Activated CD8-positive, alpha-beta T cell treated with anti-CD3 and anti-CD28 coated beads, Interleukin-2, amount 10 ng/mL, durations not matched to agents 7 days and 5 days (primary cell): ENCODE measurements around the gene DHRS3. TPM values are rescaled to one million over a fixed set of nuclear protein-coding genes. Genes with fewer than 3 reads are reported as not detected.
A peak's percentile ranks its signal among the peaks of the same experiment; 100 is the strongest.

ENCODE experiments used
- ATAC-seq: fragments of 150-1000 bp; cut with Tn5 transposase; one replicate; pipeline ENCODE4 v1.10.0; 2021; ENCODE audit warnings: moderate library complexity
- CTCF ChIA-PET: fragments of 350-600 bp; sonication (Branson Sonifier 250); formaldehyde crosslinking; loops from one replicate; lab custom pipeline; 2021; ENCODE audit warnings: antibody characterized with exemption; lab: Charles Lee
- POLR2A ChIA-PET: fragments of 350-600 bp; sonication (Branson Sonifier 250); formaldehyde crosslinking; loops from one replicate; lab custom pipeline; 2021; ENCODE audit warnings: antibody characterized with exemption; lab: Charles Lee
- DNase-seq: peaks from one replicate; pipeline ENCODE4 v3.0.0-alpha.2; 2020
- H3K27ac Mint-ChIP-seq: one replicate; pipeline ENCODE4 v1.8.0; 2021; ENCODE audit warnings: mild to moderate bottlenecking, mixed read lengths
- H3K27me3 Mint-ChIP-seq: one replicate; pipeline ENCODE4 v1.8.0; 2021; ENCODE audit warnings: low read depth, mixed read lengths
- H3K36me3 Mint-ChIP-seq: one replicate; pipeline ENCODE4 v1.8.0; 2021; ENCODE audit warnings: low read depth, mixed read lengths
- H3K4me1 Mint-ChIP-seq: one replicate; pipeline ENCODE4 v1.8.0; 2021; ENCODE audit warnings: low read depth, mixed read lengths
- H3K4me3 Mint-ChIP-seq: one replicate; pipeline ENCODE4 v1.8.0; 2021; ENCODE audit warnings: mild to moderate bottlenecking, mixed read lengths
- H3K9me3 Mint-ChIP-seq: one replicate; pipeline ENCODE4 v1.8.0; 2022; ENCODE audit warnings: mixed read lengths; ENCODE audit not compliant: insufficient read depth
- total RNA-seq, 2 experiments: library from RNA; stranded (reverse); gene quantifications; one replicate each; pipeline ENCODE4 v1.2.3, GENCODE V29; 2021

Gene DHRS3
- total RNA-seq, 2 experiments from 2014 or later = 86.8 to 89.5 TPM

DNA sequence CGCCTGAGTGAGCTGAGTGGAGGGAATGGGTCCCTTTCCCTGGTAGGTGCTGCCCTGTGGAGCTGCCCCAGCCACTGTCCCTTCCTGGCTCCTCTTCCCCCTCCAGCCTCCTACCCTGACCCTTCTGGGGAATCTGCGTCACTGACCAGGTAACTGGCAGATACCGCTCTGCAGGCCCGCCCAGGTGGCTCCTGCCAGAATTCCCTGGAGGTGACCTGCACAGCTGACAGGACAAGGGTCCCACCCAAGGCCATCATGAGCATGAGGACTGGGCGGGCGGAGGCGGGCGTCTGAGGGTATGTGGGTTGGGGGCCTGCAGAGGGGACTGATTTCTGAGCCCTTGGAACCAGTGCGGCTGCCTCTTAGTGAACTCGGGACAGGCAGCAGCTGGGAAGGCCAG is 32.5 kb downstream of the DHRS3 start:
- H3K4me3 Mint-ChIP-seq = no peak overlapping the region
- CTCF ChIA-PET = interaction anchor here (1.2 to 2.3 kb wide), 2 partner anchors 16 to 39 kb away, joined by 3 to 9 read pairs; no protein-coding TSS in a partner anchor
- H3K36me3 Mint-ChIP-seq = peaks cover 41% of the 10 kb centered on the region

DNA sequence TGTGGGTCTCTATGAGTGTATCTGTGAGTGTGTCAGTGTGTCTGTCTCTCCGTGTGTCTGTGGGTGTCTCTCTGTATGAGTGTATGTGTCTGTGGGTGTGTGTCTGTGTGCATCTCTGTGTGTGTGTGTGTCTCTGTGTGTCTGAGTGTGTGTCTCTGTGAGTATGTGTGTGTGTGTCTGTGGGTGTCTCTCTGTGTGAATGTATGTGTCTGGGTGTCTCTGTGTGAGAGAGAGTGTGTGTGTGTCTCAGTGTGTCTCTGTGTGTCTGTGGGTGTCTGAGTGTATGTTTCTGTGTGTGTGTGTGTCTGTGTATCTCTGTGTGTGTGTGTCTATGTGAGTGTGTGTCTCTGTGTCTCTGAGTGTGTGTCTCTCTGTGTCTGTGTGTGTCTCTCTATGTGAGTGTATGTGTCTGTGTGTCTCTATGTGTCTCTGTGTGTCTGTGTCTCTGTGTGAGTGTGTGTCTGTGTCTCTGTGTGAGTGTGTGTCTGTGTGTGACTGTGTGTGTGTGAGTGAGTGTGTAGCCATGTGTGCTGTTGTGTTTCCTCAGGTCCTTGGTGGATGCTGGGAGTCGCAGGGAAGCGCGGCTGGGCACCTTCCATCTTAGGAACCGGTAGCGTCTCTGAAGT is 33.0 kb downstream of the DHRS3 start:
- ChIA-PET CTCF (no interaction called here), POLR2A (no interaction called here)
- H3K4me1 Mint-ChIP-seq = peaks cover 14% of the 10 kb centered on the region
- peaks cover 42% of the 10 kb centered on the region for H3K36me3 Mint-ChIP-seq
- no peak overlapping the region for H3K4me3 Mint-ChIP-seq
- H3K27me3 Mint-ChIP-seq = no peaks in the 10 kb centered on the region
- ATAC-seq = no peak
- DNase-seq = no peak
- no peaks in the 10 kb centered on the region for H3K9me3 Mint-ChIP-seq
- H3K27ac Mint-ChIP-seq = no peak overlapping the region

More for the DNA sequence above, 32.5 kb downstream of the DHRS3 start:
- DNase-seq (no peak), ATAC-seq (no peak)
- Mint-ChIP-seq H3K4me1 (peaks cover 14% of the 10 kb centered on the region), H3K27ac (no peak overlapping the region), H3K27me3 (no peaks in the 10 kb centered on the region), H3K9me3 (no peaks in the 10 kb centered on the region)
- POLR2A ChIA-PET = no interaction called here

DNA sequence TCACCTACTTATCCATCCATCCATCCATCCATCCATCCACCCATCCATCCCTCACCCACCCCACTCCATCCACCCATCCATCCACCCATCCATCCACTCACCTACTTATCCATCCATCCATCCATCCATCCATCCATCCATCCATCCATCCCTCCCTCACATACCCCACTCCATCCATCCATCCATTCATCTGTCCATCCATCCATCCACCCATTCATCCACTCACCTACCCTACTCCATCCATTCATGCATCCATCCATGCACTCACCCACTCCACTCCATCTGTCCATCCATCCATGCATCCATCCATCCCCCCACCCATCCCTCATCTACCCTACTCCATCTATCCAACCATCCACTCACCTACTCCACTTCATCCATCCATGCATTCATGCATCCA is 34.5 kb downstream of the DHRS3 start:
- ChIA-PET CTCF (no interaction called here), POLR2A (no interaction called here)
- H3K9me3 Mint-ChIP-seq = no peaks in the 10 kb centered on the region
- no peak overlapping the region for H3K4me3 Mint-ChIP-seq
- H3K36me3 Mint-ChIP-seq = peaks cover 43% of the 10 kb centered on the region
- H3K27me3 Mint-ChIP-seq = no peaks in the 10 kb centered on the region
- H3K4me1 Mint-ChIP-seq = peaks cover 12% of the 10 kb centered on the region
- no peak for ATAC-seq
- no peak for DNase-seq
- H3K27ac Mint-ChIP-seq = no peak overlapping the region

DNA sequence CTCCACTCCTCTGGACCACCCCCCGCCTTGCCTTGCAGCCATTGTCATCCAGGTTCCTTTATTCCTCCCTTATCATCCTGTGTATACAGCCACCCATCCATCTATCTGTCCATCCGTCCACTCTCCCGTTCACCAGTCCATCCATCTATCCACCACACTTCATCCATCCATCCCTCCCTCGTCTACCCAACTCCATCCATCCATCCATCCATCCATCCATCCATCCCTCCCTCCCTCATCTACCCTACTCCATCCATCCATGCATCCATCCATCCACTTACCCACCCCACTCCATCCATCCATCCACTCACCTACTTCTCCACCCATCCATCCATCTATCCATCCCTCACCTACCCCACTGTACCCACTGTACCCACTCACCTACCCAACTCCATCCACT is 35.4 kb downstream of the DHRS3 start:
- ChIA-PET CTCF (no interaction called here), POLR2A (no interaction called here)
- no peaks in the 10 kb centered on the region for H3K27me3 Mint-ChIP-seq
- ATAC-seq = no peak
- H3K27ac Mint-ChIP-seq = no peak overlapping the region
- H3K4me3 Mint-ChIP-seq = no peak overlapping the region
- H3K36me3 Mint-ChIP-seq = peaks cover 43% of the 10 kb centered on the region
- no peak for DNase-seq
- H3K4me1 Mint-ChIP-seq = peaks cover 4% of the 10 kb centered on the region
- H3K9me3 Mint-ChIP-seq = no peaks in the 10 kb centered on the region

DNA sequence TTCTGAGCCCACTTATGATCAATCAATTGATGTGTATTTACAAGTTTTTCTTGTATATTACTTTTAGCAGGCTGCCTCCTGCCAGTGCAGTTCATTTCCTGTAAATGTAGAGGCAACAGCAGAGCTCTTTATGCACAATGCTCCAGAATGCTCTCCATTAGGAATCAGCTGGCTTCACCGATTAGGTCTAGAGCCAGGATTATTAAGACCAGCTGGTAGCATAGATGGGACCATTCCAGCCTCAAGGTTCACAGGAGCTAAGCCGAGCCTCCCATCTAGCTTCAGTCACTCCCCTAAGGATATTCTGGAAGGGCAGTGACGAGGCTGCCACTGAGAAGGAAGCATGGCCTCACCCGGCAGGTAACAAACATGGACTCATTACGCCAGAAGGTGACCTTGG is 36.8 kb downstream of the DHRS3 start:
- DNase-seq (no peak), ATAC-seq (no peak)
- Mint-ChIP-seq H3K27me3 (no peaks in the 10 kb centered on the region), H3K4me1 (no peaks in the 10 kb centered on the region), H3K27ac (no peak overlapping the region), H3K36me3 (peaks cover 51% of the 10 kb centered on the region), H3K4me3 (no peak overlapping the region), H3K9me3 (no peaks in the 10 kb centered on the region)
- ChIA-PET CTCF (no interaction called here), POLR2A (no interaction called here)

DNA sequence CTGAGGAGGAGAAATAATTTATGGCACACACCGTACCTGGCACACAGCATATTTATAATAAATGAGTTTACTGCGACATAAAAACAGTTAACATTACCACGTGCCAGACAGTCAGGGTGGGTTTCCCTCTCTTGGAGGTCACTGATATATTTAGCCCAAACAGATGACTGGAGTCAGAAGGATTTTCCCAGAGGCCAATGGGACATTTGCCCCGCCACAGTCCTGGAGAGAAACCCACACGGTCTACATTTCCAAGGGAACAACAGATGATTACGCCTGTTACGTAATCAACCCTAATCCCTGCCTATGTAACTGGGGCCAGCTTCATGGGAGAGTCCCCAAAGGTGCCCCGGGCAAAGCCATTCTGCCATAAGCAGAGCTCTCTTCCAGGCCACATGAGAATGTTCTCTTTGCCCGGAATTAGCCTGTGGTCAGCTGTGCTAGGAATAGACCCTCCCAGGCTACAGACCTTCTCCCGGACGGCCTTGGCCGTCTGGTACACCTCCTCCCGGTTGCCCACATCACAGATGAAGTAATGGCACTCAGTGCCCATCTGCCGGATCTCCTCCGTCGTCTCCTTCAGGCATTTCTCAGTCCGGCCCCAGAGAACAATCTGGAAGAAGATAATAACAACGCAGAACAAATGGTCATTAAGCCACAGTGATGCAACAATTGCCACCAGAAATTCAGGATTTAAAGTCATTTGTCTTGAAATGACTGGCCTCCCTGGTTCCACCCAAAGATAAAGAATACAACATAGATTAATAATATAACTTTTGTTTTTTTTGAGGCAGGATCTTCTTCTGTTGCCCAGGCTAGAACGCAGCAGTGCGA is 37.7 kb downstream of the DHRS3 start:
- H3K27me3 Mint-ChIP-seq = no peaks in the 10 kb centered on the region
- ChIA-PET CTCF (no interaction called here), POLR2A (no interaction called here)
- ATAC-seq (no peak), DNase-seq (no peak)
- no peak overlapping the region for H3K4me3 Mint-ChIP-seq
- peaks cover 53% of the 10 kb centered on the region for H3K36me3 Mint-ChIP-seq
- H3K4me1 Mint-ChIP-seq = no peaks in the 10 kb centered on the region
- no peak overlapping the region for H3K27ac Mint-ChIP-seq
- H3K9me3 Mint-ChIP-seq = no peaks in the 10 kb centered on the region

DNA sequence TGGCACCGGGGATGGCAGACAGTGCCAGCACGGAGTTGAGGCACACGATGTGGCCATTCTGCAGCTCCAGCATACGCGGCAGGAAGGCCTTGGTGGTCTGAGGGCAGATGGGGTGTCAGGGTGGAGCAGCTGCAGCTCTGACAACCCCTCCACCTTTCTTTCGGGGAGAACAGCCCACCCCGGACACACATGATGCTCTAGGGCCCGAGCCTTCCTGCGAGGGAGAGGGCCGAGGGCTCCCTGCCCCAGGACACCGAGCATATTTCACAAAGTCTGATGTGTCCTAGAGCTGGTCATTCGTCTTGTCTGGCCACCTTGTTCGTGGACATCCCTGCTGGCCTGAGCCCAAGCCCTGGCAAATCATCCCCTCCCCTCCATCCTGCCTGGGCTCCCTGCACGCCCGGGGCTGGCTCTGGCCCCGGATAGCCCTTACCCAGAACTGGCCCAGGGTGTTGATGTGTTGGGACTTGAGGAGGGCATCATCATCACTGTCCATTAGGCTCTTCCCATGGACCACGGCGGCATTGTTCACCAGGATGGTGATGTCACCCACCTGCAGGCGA is 39.1 kb downstream of the DHRS3 start:
- Mint-ChIP-seq H3K27ac (no peak overlapping the region), H3K4me1 (no peaks in the 10 kb centered on the region), H3K36me3 (peaks cover 63% of the 10 kb centered on the region), H3K4me3 (no peak overlapping the region), H3K27me3 (no peaks in the 10 kb centered on the region), H3K9me3 (no peaks in the 10 kb centered on the region)
- ChIA-PET POLR2A (interaction anchor here (0.8 kb wide), 1 partner anchor 266 kb away, joined by 3 read pairs; no protein-coding TSS in a partner anchor), CTCF (interaction anchor here (0.6 kb wide), 1 partner anchor 549 kb away, joined by 3 read pairs; no protein-coding TSS in a partner anchor)
- DNase-seq (no peak), ATAC-seq (no peak)

DNA sequence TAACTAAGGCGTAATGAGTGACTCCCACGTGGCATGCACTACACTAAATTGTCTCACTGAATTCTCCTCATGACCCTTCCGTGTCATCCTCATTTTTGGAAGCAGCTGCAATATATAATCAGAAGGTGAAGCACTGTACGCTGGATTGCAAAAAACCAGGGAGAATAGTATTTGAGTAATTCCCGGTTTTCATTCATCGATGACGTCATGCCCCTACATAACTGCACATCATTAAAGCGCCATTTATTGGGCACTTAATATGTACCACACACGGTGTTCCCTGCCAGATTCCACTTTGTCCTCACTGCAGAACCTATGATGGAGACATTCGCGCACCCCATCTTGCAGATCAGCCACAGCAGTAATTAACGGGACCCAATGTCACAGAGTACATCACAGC is 41.0 kb downstream of the DHRS3 start:
- Mint-ChIP-seq H3K27ac (no peak overlapping the region), H3K4me3 (no peak overlapping the region), H3K36me3 (peaks cover 70% of the 10 kb centered on the region), H3K4me1 (no peaks in the 10 kb centered on the region), H3K9me3 (no peaks in the 10 kb centered on the region), H3K27me3 (no peaks in the 10 kb centered on the region)
- ChIA-PET CTCF (no interaction called here), POLR2A (interaction anchor here (1.4 kb wide), 1 partner anchor 42 kb away, joined by 3 read pairs; no protein-coding TSS in a partner anchor)
- ATAC-seq (no peak), DNase-seq (no peak)

DNA sequence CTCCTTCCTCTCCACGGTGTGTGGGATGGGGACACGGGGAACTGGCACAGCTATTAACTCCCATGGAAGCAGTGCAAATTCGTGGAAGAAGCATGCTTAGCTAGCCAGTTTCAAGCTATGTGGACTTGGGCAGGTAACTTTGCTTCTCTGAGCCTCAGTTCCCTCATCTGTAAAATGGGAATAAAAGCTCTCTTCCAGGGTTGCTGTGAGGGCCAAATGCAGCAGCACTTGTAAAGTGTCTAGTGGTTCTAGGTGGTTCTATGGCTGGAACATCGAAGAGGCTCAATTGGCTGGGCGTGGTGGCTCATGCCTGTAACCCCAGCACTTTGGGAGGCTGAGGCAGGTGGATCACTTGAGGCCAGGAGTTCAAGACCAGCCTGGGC is 43.3 kb downstream of the DHRS3 start:
- no peaks in the 10 kb centered on the region for H3K9me3 Mint-ChIP-seq
- no peak for DNase-seq
- H3K36me3 Mint-ChIP-seq = peaks cover 75% of the 10 kb centered on the region
- ATAC-seq = no peak
- peak overlapping the region; percentile 43 for H3K27ac Mint-ChIP-seq
- ChIA-PET CTCF (no interaction called here), POLR2A (no interaction called here)
- no peak overlapping the region for H3K4me3 Mint-ChIP-seq
- no peaks in the 10 kb centered on the region for H3K4me1 Mint-ChIP-seq
- no peaks in the 10 kb centered on the region for H3K27me3 Mint-ChIP-seq

DNA sequence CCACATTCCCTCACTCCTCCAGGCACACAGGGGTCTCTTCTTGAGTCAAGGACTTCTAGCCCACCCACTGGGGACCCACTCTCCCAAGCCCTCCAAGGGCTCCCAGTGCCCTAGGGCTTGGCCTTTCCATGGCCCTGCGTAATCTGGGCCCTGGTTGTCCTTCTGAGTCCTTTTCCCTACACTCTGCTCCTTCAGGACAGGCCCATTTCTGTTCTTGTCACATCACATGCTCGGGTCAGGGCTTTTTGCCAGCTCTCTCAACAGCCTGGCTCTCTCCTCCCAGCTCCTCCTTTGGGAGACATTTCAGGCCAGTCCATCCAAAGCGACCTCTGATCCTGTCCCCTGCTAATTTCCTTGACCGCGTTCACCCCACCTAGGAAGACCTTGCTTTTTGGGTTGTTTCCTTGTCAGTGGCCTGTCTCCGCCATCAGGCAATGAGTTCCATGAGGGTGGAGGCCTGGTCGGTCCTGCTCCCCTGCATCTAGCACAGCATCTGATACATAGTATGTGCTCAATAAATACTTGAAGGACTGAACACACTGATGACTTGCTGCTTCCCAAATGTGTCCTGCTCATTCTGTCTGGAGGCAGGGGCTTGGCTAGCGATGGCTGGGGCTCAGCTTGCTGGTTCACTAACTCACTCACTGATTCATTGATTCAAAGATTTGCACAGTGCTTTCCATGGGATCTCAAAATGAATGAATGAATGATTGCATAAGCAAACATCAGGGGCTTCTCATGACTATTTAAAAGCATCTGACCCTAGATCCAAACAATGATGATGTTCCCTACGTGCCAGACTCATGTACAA is 44.8 kb downstream of the DHRS3 start:
- no peak for DNase-seq
- H3K36me3 Mint-ChIP-seq = peaks cover 71% of the 10 kb centered on the region
- CTCF ChIA-PET = no interaction called here
- ATAC-seq = no peak
- peak overlapping the region; percentile 52 for H3K27ac Mint-ChIP-seq
- no peaks in the 10 kb centered on the region for H3K9me3 Mint-ChIP-seq
- H3K4me3 Mint-ChIP-seq = no peak overlapping the region
- H3K27me3 Mint-ChIP-seq = no peaks in the 10 kb centered on the region
- H3K4me1 Mint-ChIP-seq = no peaks in the 10 kb centered on the region
- POLR2A ChIA-PET = no interaction called here

DNA sequence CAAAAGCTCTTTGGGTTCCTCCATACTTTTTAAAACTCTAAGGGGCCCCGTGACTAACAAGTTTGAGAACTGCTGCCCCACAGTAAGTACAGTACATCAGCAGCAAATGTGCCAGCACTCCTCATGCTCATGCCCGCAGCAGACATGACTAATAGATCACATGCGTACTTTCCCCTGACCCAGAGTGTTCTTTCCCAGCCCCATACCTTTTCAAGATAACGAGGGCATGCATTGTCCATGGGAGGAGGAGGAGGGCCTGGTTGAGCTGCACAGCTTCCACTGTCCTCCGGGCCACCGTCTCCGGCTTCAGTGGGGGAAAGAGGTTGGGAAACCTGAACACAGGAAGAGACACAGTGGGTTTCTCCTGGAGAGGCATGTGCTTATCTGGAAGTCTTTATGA is 45.5 kb downstream of the DHRS3 start:
- H3K27me3 Mint-ChIP-seq = no peaks in the 10 kb centered on the region
- ChIA-PET CTCF (no interaction called here), POLR2A (no interaction called here)
- no peaks in the 10 kb centered on the region for H3K9me3 Mint-ChIP-seq
- peaks cover 71% of the 10 kb centered on the region for H3K36me3 Mint-ChIP-seq
- DNase-seq = no peak
- no peak for ATAC-seq
- H3K27ac Mint-ChIP-seq = no peak overlapping the region
- no peak overlapping the region for H3K4me3 Mint-ChIP-seq
- no peaks in the 10 kb centered on the region for H3K4me1 Mint-ChIP-seq
